Stimulated activated CD4-positive, alpha-beta T cell treated with anti-CD3 and anti-CD28 coated beads, Interleukin-12 subunit alpha, Interleukin-12 subunit beta, amount 100 ng/mL, for 48 hours (primary cell): Measurements from ENCODE around the gene LRRC34.

ENCODE experiments used
- DNase-seq, 3 donors: peaks; one replicate each; pipeline ENCODE4 v3.0.0-alpha.2; 2020; ENCODE audit warnings: low read depth in 2 of 3, low spot score in 1 of 3

Gene LRRC34

GRCh38 chr3:169813757-169814517, 1.2 kb upstream of the LRRC34 start:
- DNase-seq = peak; percentile 58 to 74 (median 70)

- DNase-seq = no peak
Observed at GRCh38 chr3:169813278-169813677, 574 bp upstream of the LRRC34 start.

- peak in 1 of 3 donors; percentile 1 for DNase-seq
Observed at GRCh38 chr3:169811631-169812331, 923 bp downstream of the LRRC34 start.

GRCh38 chr3:169809230-169809795, 3.4 kb downstream of the LRRC34 start:
- no peak for DNase-seq

- DNase-seq = no peak
Observed at GRCh38 chr3:169804681-169805080, 8.0 kb downstream of the LRRC34 start.

GRCh38 chr3:169792359-169792758, 20.3 kb downstream of the LRRC34 start:
- DNase-seq = no peak

GRCh38 chr3:169790687-169791429, 21.8 kb downstream of the LRRC34 start:
- DNase-seq = no peak

- DNase-seq = no peak
Observed at GRCh38 chr3:169790219-169790618, 22.5 kb downstream of the LRRC34 start.

- DNase-seq = no peak
Observed at GRCh38 chr3:169787791-169788190, 24.9 kb downstream of the LRRC34 start.

- DNase-seq = no peak
Observed at GRCh38 chr3:169787120-169787519, 25.6 kb downstream of the LRRC34 start.

- no peak for DNase-seq
Observed at GRCh38 chr3:169781209-169781855, 31.4 kb downstream of the LRRC34 start.

GRCh38 chr3:169780742-169781141, 32.0 kb downstream of the LRRC34 start:
- no peak for DNase-seq

GRCh38 chr3:169777822-169778221, 34.9 kb downstream of the LRRC34 start:
- DNase-seq = no peak

- no peak for DNase-seq
Observed at GRCh38 chr3:169774186-169774585, 38.5 kb downstream of the LRRC34 start.

GRCh38 chr3:169772897-169773816, 39.5 kb downstream of the LRRC34 start, which contains the start of gene MYNN:
MYNN (plus strand) TSS chr3:169773396; CDS start chr3:169774296, 900 bp downstream.
- peak; percentile 85 to 90 (median 87) for DNase-seq

- DNase-seq = peak in 2 of 3 donors; percentile 43 to 47
Observed at GRCh38 chr3:169772305-169772896, 40.3 kb downstream of the LRRC34 start.

GRCh38 chr3:169771497-169772304, 41.0 kb downstream of the LRRC34 start:
- peak; percentile 29 to 94 (median 35) for DNase-seq
